HepG2 (cell line): ENCODE data around the gene SMIM10L2A. TPM values are rescaled to one million over a fixed set of nuclear protein-coding genes. Genes with fewer than 3 reads are reported as not detected.

Experiments
- ATAC-seq: fragments of 200-7000 bp; cut with Tn5 transposase; 3 replicates; pipeline ENCODE4 v1.9.1; 2020; ENCODE audit warnings: mild to moderate bottlenecking, moderate library complexity
- BruUV-seq: library from RNA; stranded (reverse); fragments of 400-500 nt; replicated peaks from 2 replicates; lab custom pipeline; 2021; lab: Mats Ljungman, UMichigan
- CTCF ChIA-PET: fragments of 300-600 bp; formaldehyde crosslinking; extraction: SDS; loops from one replicate; lab custom pipeline; 2021; ENCODE audit warnings: low total read pairs, inconsistent platforms, low intra/inter-chr PET ratio; lab: Yijun Ruan, JAX
- POLR2A ChIA-PET: fragments of 350-600 bp; sonication (Branson Sonifier 250); formaldehyde crosslinking; loops from one replicate; lab custom pipeline; 2020; ENCODE audit warnings: antibody characterized with exemption, inconsistent platforms; lab: Yijun Ruan, JAX
- DNase-seq: peaks from one replicate; pipeline ENCODE4 v3.0.0-alpha.2; 2015; ENCODE audit warnings: low spot score
- FAIRE-seq: peaks from 3 replicates; lab custom pipeline; 2011; peaks lifted over from hg19 to GRCh38; lab: Jason Lieb, UNC
- H2AFZ ChIP-seq: one replicate; pipeline ENCODE4 v1.6.1; 2011; ENCODE audit warnings: low read length, inconsistent platforms
- H3K27ac ChIP-seq: fragments of 300-600 bp; 3 replicates; pipeline ENCODE4 v1.8.0; 2011; ENCODE audit warnings: mixed run types, mild to moderate bottlenecking, mixed read lengths, low read length, inconsistent platforms; ENCODE audit not compliant: insufficient read depth; ENCODE audit errors: extremely low read length
- H3K27me3 ChIP-seq, 2 experiments: fragments of 200-600 bp in 1 of 2; 2 replicates in 1 of 2; 3 replicates in 1 of 2; pipeline versions ENCODE4 v1.6.0 to v1.8.0; 2011; ENCODE audit warnings: low read length in 2 of 2, mild to moderate bottlenecking in 2 of 2, moderate library complexity in 2 of 2, inconsistent platforms in 1 of 2; ENCODE audit not compliant: insufficient read depth in 2 of 2, control insufficient read depth in 1 of 2
- H3K36me3 ChIP-seq, 2 experiments: fragments of 200-600 bp in 1 of 2; replicated peaks in 1 of 2; 2 replicates in 1 of 2; 3 replicates in 1 of 2; pipeline versions ENCODE4 v1.5.1 to v1.8.0; 2011; ENCODE audit warnings: low read length in 2 of 2, inconsistent platforms in 1 of 2; ENCODE audit not compliant: insufficient read depth in 2 of 2, control insufficient read depth in 1 of 2
- H3K4me1 ChIP-seq: 2 replicates; pipeline ENCODE4 v1.5.1; 2012; ENCODE audit warnings: low read length, inconsistent platforms; ENCODE audit not compliant: insufficient read depth
- H3K4me2 ChIP-seq: 2 replicates; pipeline ENCODE4 v1.6.0; 2011; ENCODE audit warnings: low read depth, low read length, inconsistent platforms
- H3K4me3 ChIP-seq, 3 experiments: fragments of 200-600 bp in 1 of 3; sonication (generic), shearing (Covaris generic) in 1 of 3; replicated peaks in 1 of 3; 2 replicates each; pipeline ENCODE4 v1.5.1; 2011 to 2016; ENCODE audit warnings: low read length in 3 of 3, inconsistent platforms in 2 of 3, low read depth in 2 of 3, mild to moderate bottlenecking in 2 of 3, control low read depth in 1 of 3, mixed read lengths in 1 of 3; ENCODE audit not compliant: insufficient read depth in 1 of 3
- H3K79me2 ChIP-seq: one replicate; pipeline ENCODE4 v1.6.1; 2011; ENCODE audit warnings: low read length, inconsistent platforms; ENCODE audit not compliant: insufficient read depth
- H3K9ac ChIP-seq: 2 replicates; pipeline ENCODE4 v1.6.0; 2011; ENCODE audit warnings: mild to moderate bottlenecking, low read depth, low read length, inconsistent platforms; ENCODE audit not compliant: insufficient read depth
- H3K9me3 ChIP-seq: 2 replicates; pipeline ENCODE4 v1.5.1; 2012; ENCODE audit warnings: mild to moderate bottlenecking, low read length
- H4K20me1 ChIP-seq: 2 replicates; pipeline ENCODE4 v1.6.0; 2011; ENCODE audit warnings: inconsistent platforms, mild to moderate bottlenecking, low read length, moderate library complexity; ENCODE audit not compliant: insufficient read depth
- ARHGAP35 ChIP-seq: sonication (generic); formaldehyde crosslinking; IDR thresholded peaks from 2 replicates; pipeline ENCODE4 v1.9.0; 2022; ENCODE audit warnings: mild to moderate bottlenecking, inconsistent platforms, moderate library complexity, missing genetic modification reagents, borderline replicate concordance
- CREM ChIP-seq, 2 experiments: sonication (generic) in 1 of 2; formaldehyde crosslinking in 1 of 2; IDR thresholded peaks; 2 replicates each; pipeline versions ENCODE4 v1.4.0 to v1.6.1; 2016 to 2020; ENCODE audit warnings: antibody characterized with exemption in 1 of 2, mild to moderate bottlenecking in 1 of 2, missing genetic modification reagents in 1 of 2
- FOXP1 ChIP-seq, 2 experiments: fragments of 450-650 bp in 1 of 2; IDR thresholded peaks; 2 replicates each; pipeline ENCODE4 v1.6.1; 2017 to 2018; ENCODE audit warnings: antibody characterized with exemption in 1 of 2
- HMGA1 ChIP-seq: sonication (generic); formaldehyde crosslinking; conservative IDR thresholded peaks from 2 replicates; pipeline ENCODE4 v1.4.0; 2020; ENCODE audit warnings: missing genetic modification reagents
- HOXD1 ChIP-seq: sonication (generic); formaldehyde crosslinking; IDR thresholded peaks from 2 replicates; pipeline ENCODE4 v1.5.0; 2020; ENCODE audit warnings: missing genetic modification reagents
- IKZF4 ChIP-seq: sonication (generic); formaldehyde crosslinking; IDR thresholded peaks from 2 replicates; pipeline ENCODE4 v1.5.1; 2020; ENCODE audit warnings: borderline replicate concordance, mild to moderate bottlenecking, low read depth, missing genetic modification reagents; ENCODE audit errors: not compliant biosample characterization
- MTA3 ChIP-seq: sonication (generic); formaldehyde crosslinking; IDR thresholded peaks from 2 replicates; pipeline ENCODE4 v1.4.0; 2020; ENCODE audit warnings: missing genetic modification reagents
- NFATC3 ChIP-seq: sonication (generic); formaldehyde crosslinking; IDR thresholded peaks from 2 replicates; pipeline ENCODE4 v1.5.1; 2020; ENCODE audit warnings: mild to moderate bottlenecking, missing genetic modification reagents
- TARDBP ChIP-seq: sonication (generic); formaldehyde crosslinking; IDR thresholded peaks from 2 replicates; pipeline ENCODE4 v1.8.0; 2022; ENCODE audit warnings: mild to moderate bottlenecking, missing genetic modification reagents
- WIZ ChIP-seq: sonication (generic); formaldehyde crosslinking; IDR thresholded peaks from 2 replicates; pipeline ENCODE4 v1.5.1; 2020; ENCODE audit warnings: mild to moderate bottlenecking, missing genetic modification reagents
- ZNF138 ChIP-seq: sonication (generic); formaldehyde crosslinking; IDR thresholded peaks from 2 replicates; pipeline ENCODE4 v1.5.0; 2020; ENCODE audit warnings: mild to moderate bottlenecking, low read depth, missing genetic modification reagents
- ZNF282 ChIP-seq: fragments of 450-650 bp; IDR thresholded peaks from 2 replicates; pipeline ENCODE4 v1.6.1; 2018; ENCODE audit not compliant: partially characterized antibody
- ZNF3 ChIP-seq: IDR thresholded peaks from 2 replicates; pipeline ENCODE4 v1.7.0; 2017; ENCODE audit warnings: inconsistent platforms
- ZNF343 ChIP-seq: sonication (generic); formaldehyde crosslinking; IDR thresholded peaks from 2 replicates; pipeline ENCODE4 v1.4.0; 2020; ENCODE audit warnings: mild to moderate bottlenecking, missing genetic modification reagents
- ZNF746 ChIP-seq: sonication (generic); formaldehyde crosslinking; IDR thresholded peaks from 2 replicates; pipeline ENCODE4 v1.8.0; 2022; ENCODE audit warnings: mild to moderate bottlenecking, missing genetic modification reagents
- ZNF776 ChIP-seq: sonication (generic); formaldehyde crosslinking; IDR thresholded peaks from 2 replicates; pipeline ENCODE4 v1.4.0; 2020; ENCODE audit warnings: mild to moderate bottlenecking, missing genetic modification reagents
- ZZZ3 ChIP-seq: sonication (generic); formaldehyde crosslinking; IDR thresholded peaks from 2 replicates; pipeline ENCODE4 v1.4.0; 2020; ENCODE audit warnings: missing genetic modification reagents, mild to moderate bottlenecking, borderline replicate concordance
- WGBS: methylation state at CpG from one replicate; pipeline ENCODE4 v1.1.6; 2017; ENCODE audit warnings: low lambda C conversion rate; 5-methylcytosine and 5-hydroxymethylcytosine counted together
- in situ Hi-C: cut with HindIII; loops from 2 replicates; pipeline ENCODE4 v1.10.0; 2017; ENCODE audit warnings: low pct_unique_long_range_greater_than_20kb; ENCODE audit not compliant: extremely low pct_ligation_motif_present
- intact Hi-C: fragments of 100-400 bp; cut with micrococcal nuclease; formaldehyde crosslinking; loops from one replicate; pipeline ENCODE4 v1.10.0; 2022; ENCODE audit not compliant: unreplicated experiment
- polyA plus RNA-seq, 8 experiments: library from polyadenylated mRNA; depleted of rRNA in 3 of 8; stranded (reverse) in 7 of 8; unstranded in 1 of 8; fragments of >200 nt; fragmentation: Illumina TruSeq in 4 of 8; extraction: Trizol in 4 of 8; gene quantifications; 2 replicates each; pipeline versions ENCODE4 v1.2.1 to v1.2.3, GENCODE V29; 2011 to 2016; ENCODE audit warnings: low read depth in 4 of 8, missing spikeins in 1 of 8, mixed read lengths in 1 of 8; ENCODE audit not compliant: insufficient read depth in 1 of 8
- total RNA-seq, 5 experiments: library from RNA; depleted of rRNA; stranded (reverse); fragments of >200 nt; fragmentation: Illumina TruSeq; extraction: Trizol; gene quantifications; 2 replicates each; pipeline ENCODE4 v1.2.3, GENCODE V29; 2016; ENCODE audit warnings: low read depth in 1 of 5
- TF ChIP-seq, protein P1 (sequence below): sonication (generic); formaldehyde crosslinking; IDR thresholded peaks from 2 replicates; pipeline ENCODE4 v1.4.0; 2020; ENCODE audit warnings: mild to moderate bottlenecking, missing genetic modification reagents
- TF ChIP-seq, protein P2 (sequence below): sonication (generic); formaldehyde crosslinking; IDR thresholded peaks from 2 replicates; pipeline ENCODE4 v1.8.0; 2022; ENCODE audit warnings: missing genetic modification reagents, mild to moderate bottlenecking, inconsistent platforms, borderline replicate concordance
- TF ChIP-seq, protein P3 (sequence below): sonication (generic); formaldehyde crosslinking; IDR thresholded peaks from 2 replicates; pipeline ENCODE4 v1.9.0; 2021; ENCODE audit warnings: missing genetic modification reagents, mild to moderate bottlenecking, borderline replicate concordance

SMIM10L2A gene
- total and polyA plus RNA-seq, 2 of the 13 experiments (the other 11 are each of a cell fraction or from before 2014, with no cell fraction given) = not detected

GRCh38 chrX:135384161-135384836 is 37.4 kb upstream of the SMIM10L2A start:
- DNase-seq (no peak), ATAC-seq (no peak)
- Histone ChIP-seq H3K4me2 (no peak overlapping the region), H3K36me3 (no peaks in the 10 kb centered on the region), H3K79me2 (no peaks in the 10 kb centered on the region), H3K4me3 (no peak overlapping the region)
- no TSS peak for BruUV-seq
- TF ChIP-seq HMGA1 (no peak), ZZZ3 (CRISPR knock-in tag) (no peak), TARDBP (no peak), ZNF343 (CRISPR knock-in tag) (no peak), CREM (IDR thresholded peaks at IDR 0.05) (no peak), CREM (CRISPR knock-in tag; IDR thresholded peaks at IDR 0.05) (no peak), HOXD1 (CRISPR knock-in tag) (no peak), ZNF3 (CRISPR knock-in tag) (no peak), ZNF282 (no peak), MTA3 (CRISPR knock-in tag) (no peak), ZNF776 (CRISPR knock-in tag) (no peak), NFATC3 (CRISPR knock-in tag) (no peak), WIZ (CRISPR knock-in tag) (no peak), ZNF138 (no peak), ARHGAP35 (no peak), FOXP1 (IDR thresholded peaks at IDR 0.05) (no peak), FOXP1 (CRISPR knock-in tag; IDR thresholded peaks at IDR 0.05) (no peak), IKZF4 (CRISPR knock-in tag) (no peak), ZNF746 (no peak)
- TF ChIP-seq, protein P1, sequence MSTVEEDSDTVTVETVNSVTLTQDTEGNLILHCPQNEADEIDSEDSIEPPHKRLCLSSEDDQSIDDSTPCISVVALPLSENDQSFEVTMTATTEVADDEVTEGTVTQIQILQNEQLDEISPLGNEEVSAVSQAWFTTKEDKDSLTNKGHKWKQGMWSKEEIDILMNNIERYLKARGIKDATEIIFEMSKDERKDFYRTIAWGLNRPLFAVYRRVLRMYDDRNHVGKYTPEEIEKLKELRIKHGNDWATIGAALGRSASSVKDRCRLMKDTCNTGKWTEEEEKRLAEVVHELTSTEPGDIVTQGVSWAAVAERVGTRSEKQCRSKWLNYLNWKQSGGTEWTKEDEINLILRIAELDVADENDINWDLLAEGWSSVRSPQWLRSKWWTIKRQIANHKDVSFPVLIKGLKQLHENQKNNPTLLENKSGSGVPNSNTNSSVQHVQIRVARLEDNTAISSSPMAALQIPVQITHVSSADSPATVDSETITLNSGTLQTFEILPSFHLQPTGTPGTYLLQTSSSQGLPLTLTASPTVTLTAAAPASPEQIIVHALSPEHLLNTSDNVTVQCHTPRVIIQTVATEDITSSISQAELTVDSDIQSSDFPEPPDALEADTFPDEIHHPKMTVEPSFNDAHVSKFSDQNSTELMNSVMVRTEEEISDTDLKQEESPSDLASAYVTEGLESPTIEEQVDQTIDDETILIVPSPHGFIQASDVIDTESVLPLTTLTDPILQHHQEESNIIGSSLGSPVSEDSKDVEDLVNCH (CRISPR knock-in tag) = no peak
- TF ChIP-seq, protein P2, sequence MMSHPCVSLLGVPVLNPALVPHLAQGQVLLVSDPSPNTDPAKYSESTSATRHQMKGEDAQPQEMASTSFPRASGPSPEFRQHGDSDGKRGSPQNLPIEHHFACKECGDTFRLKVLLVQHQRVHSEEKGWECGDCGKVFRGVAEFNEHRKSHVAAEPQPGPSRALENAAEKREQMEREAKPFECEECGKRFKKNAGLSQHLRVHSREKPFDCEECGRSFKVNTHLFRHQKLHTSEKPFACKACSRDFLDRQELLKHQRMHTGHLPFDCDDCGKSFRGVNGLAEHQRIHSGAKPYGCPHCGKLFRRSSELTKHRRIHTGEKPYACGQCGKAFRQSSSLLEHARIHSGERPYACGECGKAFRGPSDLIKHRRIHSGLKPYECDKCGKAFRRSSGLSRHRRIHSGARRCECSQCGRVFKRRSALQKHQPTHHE (CRISPR knock-in tag) = no peak
- TF ChIP-seq, protein P3, sequence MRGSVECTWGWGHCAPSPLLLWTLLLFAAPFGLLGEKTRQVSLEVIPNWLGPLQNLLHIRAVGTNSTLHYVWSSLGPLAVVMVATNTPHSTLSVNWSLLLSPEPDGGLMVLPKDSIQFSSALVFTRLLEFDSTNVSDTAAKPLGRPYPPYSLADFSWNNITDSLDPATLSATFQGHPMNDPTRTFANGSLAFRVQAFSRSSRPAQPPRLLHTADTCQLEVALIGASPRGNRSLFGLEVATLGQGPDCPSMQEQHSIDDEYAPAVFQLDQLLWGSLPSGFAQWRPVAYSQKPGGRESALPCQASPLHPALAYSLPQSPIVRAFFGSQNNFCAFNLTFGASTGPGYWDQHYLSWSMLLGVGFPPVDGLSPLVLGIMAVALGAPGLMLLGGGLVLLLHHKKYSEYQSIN (CRISPR knock-in tag) = no peak
- TF ChIP-seq, all 625 proteins: peak for 0
- Histone ChIP-seq H2AFZ (no peak overlapping the region), H3K4me1 (no peaks in the 10 kb centered on the region), H3K9me3 (no peaks in the 10 kb centered on the region), H3K27ac (no peak overlapping the region), H3K9ac (no peak overlapping the region), H4K20me1 (no peaks in the 10 kb centered on the region), H3K27me3 (no peaks in the 10 kb centered on the region)
- WGBS = 62% methylated on average over 6 of the region's 6 CpGs
- FAIRE-seq = no peak
- in situ Hi-C loops = no loop called here
- intact Hi-C loops = no loop called here
- ChIA-PET POLR2A (no interaction called here), CTCF (no interaction called here)
